ENCODE results near the gene TBC1D19.
"Not testable (repeated sequence)": the region's sequence is repeated elsewhere in the genome, so short reads cannot be mapped to it uniquely, and the experiment has no call there.

Gene TBC1D19

DNA sequence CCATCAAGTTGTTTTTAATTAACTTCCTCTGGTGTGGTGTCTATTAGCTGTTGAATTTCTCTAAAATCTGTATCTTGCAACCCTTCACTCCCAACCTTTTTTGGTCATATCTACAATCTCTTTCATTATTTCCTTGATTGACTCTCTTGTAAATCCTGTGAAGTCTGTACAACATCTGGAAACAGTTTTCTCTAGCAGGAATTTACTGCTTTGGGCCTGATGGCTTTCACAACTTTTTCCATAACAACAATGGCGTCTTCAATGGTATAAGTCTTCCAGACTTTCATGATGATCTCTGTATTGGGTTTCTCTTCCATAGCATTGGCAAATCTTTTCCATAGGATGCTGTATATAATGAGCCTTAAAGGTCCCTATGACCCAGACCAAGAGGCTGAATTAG is 49.0 kb downstream of the TBC1D19 start:
- Histone ChIP-seq H4K20me1 (ENCODE audit: insufficient read depth, low read length, poor library complexity, severe bottlenecking) (no peaks in the 10 kb centered on the region), H3K4me3 (ENCODE audit: low read length, poor library complexity, severe bottlenecking) (no peak overlapping the region), H3K9me2 (replicated peaks; ENCODE audit: low read depth, low read length) (no peaks in the 10 kb centered on the region), H3K9me3 (ENCODE audit: insufficient read depth, low read depth, low read length) (no peaks in the 10 kb centered on the region), H3K4me2 (ENCODE audit: low read depth, low read length, poor library complexity, severe bottlenecking) (no peak overlapping the region), H3K9ac (ENCODE audit: low read depth, low read length, poor library complexity, severe bottlenecking) (no peak overlapping the region), H3K27me3 (ENCODE audit: insufficient read depth, low read length, poor library complexity, severe bottlenecking) (no peaks in the 10 kb centered on the region), H3K79me2 (ENCODE audit: insufficient read depth, low read length) (no peaks in the 10 kb centered on the region), H3K4me1 (ENCODE audit: insufficient read depth, low read length, poor library complexity, severe bottlenecking) (no peaks in the 10 kb centered on the region), H2AFZ (ENCODE audit: low read length) (no peak overlapping the region), H3F3A (ENCODE audit: low read depth) (no peaks in the 10 kb centered on the region; the same call in 1 of the 2 replicates), H3K36me3 (ENCODE audit: insufficient read depth, low read length) (no peaks in the 10 kb centered on the region)
- TF ChIP-seq, protein P1, sequence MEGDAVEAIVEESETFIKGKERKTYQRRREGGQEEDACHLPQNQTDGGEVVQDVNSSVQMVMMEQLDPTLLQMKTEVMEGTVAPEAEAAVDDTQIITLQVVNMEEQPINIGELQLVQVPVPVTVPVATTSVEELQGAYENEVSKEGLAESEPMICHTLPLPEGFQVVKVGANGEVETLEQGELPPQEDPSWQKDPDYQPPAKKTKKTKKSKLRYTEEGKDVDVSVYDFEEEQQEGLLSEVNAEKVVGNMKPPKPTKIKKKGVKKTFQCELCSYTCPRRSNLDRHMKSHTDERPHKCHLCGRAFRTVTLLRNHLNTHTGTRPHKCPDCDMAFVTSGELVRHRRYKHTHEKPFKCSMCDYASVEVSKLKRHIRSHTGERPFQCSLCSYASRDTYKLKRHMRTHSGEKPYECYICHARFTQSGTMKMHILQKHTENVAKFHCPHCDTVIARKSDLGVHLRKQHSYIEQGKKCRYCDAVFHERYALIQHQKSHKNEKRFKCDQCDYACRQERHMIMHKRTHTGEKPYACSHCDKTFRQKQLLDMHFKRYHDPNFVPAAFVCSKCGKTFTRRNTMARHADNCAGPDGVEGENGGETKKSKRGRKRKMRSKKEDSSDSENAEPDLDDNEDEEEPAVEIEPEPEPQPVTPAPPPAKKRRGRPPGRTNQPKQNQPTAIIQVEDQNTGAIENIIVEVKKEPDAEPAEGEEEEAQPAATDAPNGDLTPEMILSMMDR (conservative IDR thresholded peaks at IDR 0.05; ENCODE audit: low read length), result no peak
- TF ChIP-seq EZH2phosphoT487 (IDR thresholded peaks at IDR 0.05; ENCODE audit: borderline replicate concordance), result no peak

DNA sequence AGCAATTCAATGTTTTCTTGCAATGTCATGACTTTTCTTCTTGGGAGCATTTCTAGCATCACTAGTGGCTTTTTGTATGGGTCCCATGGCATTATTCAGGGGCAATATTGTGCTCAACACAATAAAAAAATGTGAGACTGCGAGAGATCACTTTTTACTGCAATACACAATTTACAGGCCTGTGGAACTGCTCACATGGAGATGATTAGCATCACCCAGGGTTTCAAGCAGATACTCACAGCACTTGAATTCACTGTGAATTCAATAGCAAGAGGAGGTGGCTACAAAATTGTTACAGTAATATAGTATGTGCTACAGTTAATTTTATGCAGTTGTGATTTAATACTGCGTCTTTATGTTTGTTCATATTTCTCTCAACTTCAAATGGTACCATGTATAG is 50.4 kb downstream of the TBC1D19 start:
- no peaks in the 10 kb centered on the region for H3K9me2 ChIP-seq (replicated peaks; ENCODE audit: low read depth, low read length)
- H3K79me2 ChIP-seq (ENCODE audit: insufficient read depth, low read length), result no peaks in the 10 kb centered on the region
- H3K9ac ChIP-seq (ENCODE audit: low read depth, low read length, poor library complexity, severe bottlenecking), result no peak overlapping the region
- no peaks in the 10 kb centered on the region for H3K9me3 ChIP-seq (ENCODE audit: insufficient read depth, low read depth, low read length)
- no peaks in the 10 kb centered on the region for H3K4me1 ChIP-seq (ENCODE audit: insufficient read depth, low read length, poor library complexity, severe bottlenecking)
- H3K4me2 ChIP-seq (ENCODE audit: low read depth, low read length, poor library complexity, severe bottlenecking), result no peak overlapping the region
- H3K36me3 ChIP-seq (ENCODE audit: insufficient read depth, low read length), result no peaks in the 10 kb centered on the region
- no peaks in the 10 kb centered on the region for H4K20me1 ChIP-seq (ENCODE audit: insufficient read depth, low read length, poor library complexity, severe bottlenecking)
- H3F3A ChIP-seq (ENCODE audit: low read depth), result no peaks in the 10 kb centered on the region; the same call in 1 of the 2 replicates
- no peak overlapping the region for H3K4me3 ChIP-seq (ENCODE audit: low read length, poor library complexity, severe bottlenecking)
- no peak overlapping the region for H2AFZ ChIP-seq (ENCODE audit: low read length)
- H3K27me3 ChIP-seq (ENCODE audit: insufficient read depth, low read length, poor library complexity, severe bottlenecking), result no peaks in the 10 kb centered on the region
- TF ChIP-seq, protein P1 (conservative IDR thresholded peaks at IDR 0.05; ENCODE audit: low read length), result no peak
- no peak for TF ChIP-seq EZH2phosphoT487 (IDR thresholded peaks at IDR 0.05; ENCODE audit: borderline replicate concordance)

DNA sequence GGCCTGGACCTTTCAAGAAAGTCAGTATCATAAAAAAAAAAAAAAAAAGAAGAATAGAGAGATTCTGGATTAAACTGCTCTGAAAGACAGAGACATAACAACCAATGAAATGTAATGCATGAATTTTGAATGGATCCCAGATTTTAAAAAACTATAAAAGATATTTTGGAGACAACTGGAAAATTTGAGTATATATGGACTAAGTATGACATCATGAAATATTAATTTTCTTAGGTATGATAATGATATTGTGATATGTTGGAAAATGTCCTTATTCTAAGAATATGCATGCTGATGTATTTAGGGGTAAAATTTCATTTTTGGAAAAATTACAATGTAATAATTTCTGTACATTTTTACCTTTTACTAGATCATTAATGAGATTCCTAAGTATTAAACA is 52.6 kb downstream of the TBC1D19 start:
- Histone ChIP-seq H3K4me2 (ENCODE audit: low read depth, low read length, poor library complexity, severe bottlenecking) (no peak overlapping the region), H3K4me3 (ENCODE audit: low read length, poor library complexity, severe bottlenecking) (no peak overlapping the region), H3F3A (ENCODE audit: low read depth) (no peaks in the 10 kb centered on the region), H3K27me3 (ENCODE audit: insufficient read depth, low read length, poor library complexity, severe bottlenecking) (no peaks in the 10 kb centered on the region), H3K9ac (ENCODE audit: low read depth, low read length, poor library complexity, severe bottlenecking) (no peak overlapping the region), H3K4me1 (ENCODE audit: insufficient read depth, low read length, poor library complexity, severe bottlenecking) (no peaks in the 10 kb centered on the region), H4K20me1 (ENCODE audit: insufficient read depth, low read length, poor library complexity, severe bottlenecking) (no peaks in the 10 kb centered on the region), H3K9me2 (replicated peaks; ENCODE audit: low read depth, low read length) (no peaks in the 10 kb centered on the region), H3K79me2 (ENCODE audit: insufficient read depth, low read length) (no peaks in the 10 kb centered on the region), H3K36me3 (ENCODE audit: insufficient read depth, low read length) (no peaks in the 10 kb centered on the region), H3K9me3 (ENCODE audit: insufficient read depth, low read depth, low read length) (no peaks in the 10 kb centered on the region), H2AFZ (ENCODE audit: low read length) (no peak overlapping the region)
- TF ChIP-seq EZH2phosphoT487 (IDR thresholded peaks at IDR 0.05; ENCODE audit: borderline replicate concordance), result no peak
- TF ChIP-seq, protein P1 (conservative IDR thresholded peaks at IDR 0.05; ENCODE audit: low read length), result no peak

DNA sequence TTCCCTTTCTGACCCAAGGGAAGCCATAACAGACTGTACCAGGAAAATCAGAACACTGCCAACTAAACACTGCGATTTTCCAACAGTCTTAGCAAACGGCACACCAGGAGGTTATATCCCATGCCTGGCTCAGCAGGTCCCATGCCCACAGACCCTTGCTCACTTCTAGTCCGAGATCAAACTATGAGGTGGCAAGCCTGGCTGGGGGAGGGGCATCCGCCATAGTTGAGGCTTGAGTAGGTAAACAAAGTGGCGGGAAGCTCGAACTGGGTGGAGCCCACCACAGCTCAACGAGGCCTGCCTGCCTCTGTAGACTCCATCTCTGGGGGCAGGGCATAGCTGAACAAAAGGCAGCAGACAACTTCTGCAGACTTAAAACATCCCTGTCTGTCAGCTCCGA is 56.8 kb downstream of the TBC1D19 start:
- not testable (repeated sequence) for H3F3A ChIP-seq (ENCODE audit: low read depth); H3K9me3 ChIP-seq (ENCODE audit: insufficient read depth, low read depth, low read length); H3K79me2 ChIP-seq (ENCODE audit: insufficient read depth, low read length); H2AFZ ChIP-seq (ENCODE audit: low read length); H3K4me1 ChIP-seq (ENCODE audit: insufficient read depth, low read length, poor library complexity, severe bottlenecking); H3K27me3 ChIP-seq (ENCODE audit: insufficient read depth, low read length, poor library complexity, severe bottlenecking); H3K4me3 ChIP-seq (ENCODE audit: low read length, poor library complexity, severe bottlenecking); H4K20me1 ChIP-seq (ENCODE audit: insufficient read depth, low read length, poor library complexity, severe bottlenecking); H3K4me2 ChIP-seq (ENCODE audit: low read depth, low read length, poor library complexity, severe bottlenecking); H3K9ac ChIP-seq (ENCODE audit: low read depth, low read length, poor library complexity, severe bottlenecking); H3K9me2 ChIP-seq (replicated peaks; ENCODE audit: low read depth, low read length); H3K36me3 ChIP-seq (ENCODE audit: insufficient read depth, low read length)

Measured in Loucy (cell line).